Measurements from ENCODE around the gene TOX2.
A peak's percentile ranks its signal among the peaks of the same experiment; 100 is the strongest.

TOX2 gene

GRCh38 chr20:44099832-44100231, 185.2 kb downstream of the TOX2 start:
- Histone ChIP-seq H3K4me3 (no peak overlapping the region), H3K36me3 (no peaks in the 10 kb centered on the region), H3K27ac (no peak overlapping the region), H3K27me3 (peaks cover 8% of the 10 kb centered on the region; the same call in 1 of the 2 replicates), H3K4me2 (no peak overlapping the region), H3K9ac (no peak overlapping the region), H4K20me1 (no peaks in the 10 kb centered on the region), H3K4me1 (no peaks in the 10 kb centered on the region), H3K9me3 (peaks cover 20% of the 10 kb centered on the region)
- no peak for TF ChIP-seq Cebpa-rat (IDR thresholded peaks at IDR 0.05)

GRCh38 chr20:44102582-44102981, 187.9 kb downstream of the TOX2 start:
- H3K9me3 ChIP-seq, result peaks cover 25% of the 10 kb centered on the region
- no peaks in the 10 kb centered on the region for H4K20me1 ChIP-seq
- no peak overlapping the region for H3K4me3 ChIP-seq
- no peaks in the 10 kb centered on the region for H3K36me3 ChIP-seq
- TF ChIP-seq Cebpa-rat (IDR thresholded peaks at IDR 0.05), result no peak
- no peak overlapping the region for H3K27ac ChIP-seq
- no peak overlapping the region for H3K4me2 ChIP-seq
- H3K4me1 ChIP-seq, result no peaks in the 10 kb centered on the region
- no peak overlapping the region for H3K9ac ChIP-seq
- H3K27me3 ChIP-seq, result peaks cover 8% of the 10 kb centered on the region; the same call in 1 of the 2 replicates

GRCh38 chr20:44104798-44105517, 190.3 kb downstream of the TOX2 start:
- peaks cover 8% of the 10 kb centered on the region; the same call in 1 of the 2 replicates for H3K27me3 ChIP-seq
- no peaks in the 10 kb centered on the region for H3K4me1 ChIP-seq
- no peaks in the 10 kb centered on the region for H4K20me1 ChIP-seq
- H3K9me3 ChIP-seq, result peaks cover 40% of the 10 kb centered on the region
- no peak overlapping the region for H3K4me2 ChIP-seq
- H3K4me3 ChIP-seq, result no peak overlapping the region
- no peak overlapping the region for H3K27ac ChIP-seq
- no peak overlapping the region for H3K9ac ChIP-seq
- TF ChIP-seq Cebpa-rat (IDR thresholded peaks at IDR 0.05), result no peak
- H3K36me3 ChIP-seq, result no peaks in the 10 kb centered on the region

GRCh38 chr20:44106615-44107014, 192.0 kb downstream of the TOX2 start:
- Histone ChIP-seq H3K36me3 (no peaks in the 10 kb centered on the region), H3K4me1 (peaks cover 1% of the 10 kb centered on the region), H3K4me3 (no peak overlapping the region), H3K9ac (no peak overlapping the region), H4K20me1 (no peaks in the 10 kb centered on the region), H3K27me3 (peaks cover 8% of the 10 kb centered on the region; the same call in 1 of the 2 replicates), H3K27ac (no peak overlapping the region), H3K4me2 (no peak overlapping the region), H3K9me3 (peaks cover 38% of the 10 kb centered on the region)
- no peak for TF ChIP-seq Cebpa-rat (IDR thresholded peaks at IDR 0.05)

GRCh38 chr20:44109951-44110361, 195.3 kb downstream of the TOX2 start:
- H3K9me3 ChIP-seq, result peaks cover 20% of the 10 kb centered on the region
- H3K4me1 ChIP-seq, result peaks cover 20% of the 10 kb centered on the region
- TF ChIP-seq Cebpa-rat (IDR thresholded peaks at IDR 0.05), result no peak
- H3K4me3 ChIP-seq, result no peak overlapping the region
- H3K4me2 ChIP-seq, result no peak overlapping the region
- no peaks in the 10 kb centered on the region for H4K20me1 ChIP-seq
- H3K36me3 ChIP-seq, result no peaks in the 10 kb centered on the region
- H3K9ac ChIP-seq, result no peak overlapping the region
- H3K27me3 ChIP-seq, result no peaks in the 10 kb centered on the region
- H3K27ac ChIP-seq, result no peak overlapping the region

GRCh38 chr20:44110816-44111568, 196.3 kb downstream of the TOX2 start:
- Histone ChIP-seq H3K27me3 (peaks cover 4% of the 10 kb centered on the region), H3K9me3 (peaks cover 20% of the 10 kb centered on the region), H3K9ac (no peak overlapping the region), H3K4me2 (no peak overlapping the region), H3K36me3 (no peaks in the 10 kb centered on the region), H4K20me1 (no peaks in the 10 kb centered on the region), H3K4me3 (no peak overlapping the region), H3K4me1 (peaks cover 27% of the 10 kb centered on the region), H3K27ac (no peak overlapping the region)
- no peak for TF ChIP-seq Cebpa-rat (IDR thresholded peaks at IDR 0.05)

- peaks cover 20% of the 10 kb centered on the region for H3K9me3 ChIP-seq
- peaks cover 28% of the 10 kb centered on the region for H3K4me1 ChIP-seq
- peak overlapping the region; percentile 54 for H3K4me2 ChIP-seq
- no peak for TF ChIP-seq Cebpa-rat (IDR thresholded peaks at IDR 0.05)
- H3K36me3 ChIP-seq, result no peaks in the 10 kb centered on the region
- H3K27me3 ChIP-seq, result peaks cover 9% of the 10 kb centered on the region
- no peaks in the 10 kb centered on the region for H4K20me1 ChIP-seq
- H3K9ac ChIP-seq, result peak overlapping the region; percentile 15; the same call in 1 of the 2 replicates
- H3K4me3 ChIP-seq, result no peak overlapping the region
- no peak overlapping the region for H3K27ac ChIP-seq
Observed at GRCh38 chr20:44111712-44112335, 197.2 kb downstream of the TOX2 start.

- Histone ChIP-seq H3K27me3 (peaks cover 9% of the 10 kb centered on the region), H4K20me1 (no peaks in the 10 kb centered on the region), H3K36me3 (no peaks in the 10 kb centered on the region), H3K9ac (peak overlapping the region; percentile 15; the same call in 1 of the 2 replicates), H3K4me1 (peaks cover 34% of the 10 kb centered on the region), H3K27ac (no peak overlapping the region), H3K4me2 (peak overlapping the region; percentile 54), H3K4me3 (no peak overlapping the region), H3K9me3 (peaks cover 16% of the 10 kb centered on the region)
- no peak for TF ChIP-seq Cebpa-rat (IDR thresholded peaks at IDR 0.05)
Observed at GRCh38 chr20:44112456-44112855, 197.8 kb downstream of the TOX2 start.

- Histone ChIP-seq H3K36me3 (no peaks in the 10 kb centered on the region), H3K4me1 (peaks cover 37% of the 10 kb centered on the region), H3K27ac (no peak overlapping the region), H3K4me3 (no peak overlapping the region), H3K4me2 (no peak overlapping the region), H3K9ac (no peak overlapping the region), H3K27me3 (peaks cover 9% of the 10 kb centered on the region), H3K9me3 (peaks cover 10% of the 10 kb centered on the region), H4K20me1 (no peaks in the 10 kb centered on the region)
- TF ChIP-seq Cebpa-rat (IDR thresholded peaks at IDR 0.05), result no peak
Observed at GRCh38 chr20:44112889-44113617, 198.4 kb downstream of the TOX2 start.

Measured in BLaER1 (cell line).